Measurements from ENCODE around the gene TMPRSS2.

TMPRSS2 gene

GRCh38 chr21:41507521-41508414 lies at the start of gene TMPRSS2:
TSS of gene TMPRSS2 (minus strand) at chr21:41508158. CDS start at chr21:41498133, 10,025 bp downstream.
- no peak for DNase-seq

- no peak for DNase-seq
Measured at GRCh38 chr21:41555057-41555456, 47.1 kb upstream of the TMPRSS2 start.

- no peak for DNase-seq
Measured at GRCh38 chr21:41552254-41552653, 44.3 kb upstream of the TMPRSS2 start.

- DNase-seq, result no peak
Measured at GRCh38 chr21:41548781-41549180, 40.8 kb upstream of the TMPRSS2 start.

GRCh38 chr21:41547111-41547510 lies 39.2 kb upstream of the TMPRSS2 start:
- no peak for DNase-seq

- no peak for DNase-seq
Measured at GRCh38 chr21:41545500-41546359, 37.8 kb upstream of the TMPRSS2 start.

- DNase-seq, result no peak
Measured at GRCh38 chr21:41542727-41543126, 34.8 kb upstream of the TMPRSS2 start.

- DNase-seq, result no peak
Measured at GRCh38 chr21:41537356-41537755, 29.4 kb upstream of the TMPRSS2 start.

- DNase-seq, result no peak
Measured at GRCh38 chr21:41536827-41537103, 28.8 kb upstream of the TMPRSS2 start.

GRCh38 chr21:41536076-41536826 lies 28.3 kb upstream of the TMPRSS2 start:
- DNase-seq, result no peak

- no peak for DNase-seq
Measured at GRCh38 chr21:41530366-41530765, 22.4 kb upstream of the TMPRSS2 start.

GRCh38 chr21:41529769-41530168 lies 21.8 kb upstream of the TMPRSS2 start:
- no peak for DNase-seq

GRCh38 chr21:41526478-41527087 lies 18.6 kb upstream of the TMPRSS2 start:
- DNase-seq, result no peak

GRCh38 chr21:41523175-41523574 lies 15.2 kb upstream of the TMPRSS2 start:
- no peak for DNase-seq

GRCh38 chr21:41521489-41522027 lies 13.6 kb upstream of the TMPRSS2 start:
- DNase-seq, result no peak

GRCh38 chr21:41520560-41521442 lies 12.8 kb upstream of the TMPRSS2 start:
- DNase-seq, result no peak

GRCh38 chr21:41519806-41520559 lies 12.0 kb upstream of the TMPRSS2 start:
- no peak for DNase-seq

- no peak for DNase-seq
Measured at GRCh38 chr21:41518757-41519156, 10.8 kb upstream of the TMPRSS2 start.

GRCh38 chr21:41511858-41512257 lies 3.9 kb upstream of the TMPRSS2 start:
- no peak for DNase-seq

- no peak for DNase-seq
Measured at GRCh38 chr21:41510500-41510899, 2.5 kb upstream of the TMPRSS2 start.

GRCh38 chr21:41509733-41510132 lies 1.8 kb upstream of the TMPRSS2 start:
- DNase-seq, result no peak
